ENCODE results near the gene GRIA1.

The GRIA1 gene

GRCh38 chr5:153467546-153467945 is 22.9 kb upstream of the GRIA1 start:
- CTCF ChIA-PET: no interaction called here
- no peak for DNase-seq (ENCODE audit: extremely low spot score)
- TF ChIP-seq CTBP1 (IDR thresholded peaks at IDR 0.05; ENCODE audit: borderline replicate concordance) (no peak), FOXK2 (IDR thresholded peaks at IDR 0.05) (no peak), PKNOX1 (IDR thresholded peaks at IDR 0.05) (no peak), L3MBTL2 (conservative IDR thresholded peaks at IDR 0.05) (no peak), SP1 (IDR thresholded peaks at IDR 0.05) (no peak), ZNF384 (IDR thresholded peaks at IDR 0.05) (no peak), FOXM1 (IDR thresholded peaks at IDR 0.05; ENCODE audit: borderline replicate concordance) (no peak), ARNT (IDR thresholded peaks at IDR 0.05) (no peak), HDGF (IDR thresholded peaks at IDR 0.05; ENCODE audit: borderline replicate concordance) (no peak), ELF4 (IDR thresholded peaks at IDR 0.05) (no peak), FOXA1 (IDR thresholded peaks at IDR 0.05) (no peak), BHLHE40 (IDR thresholded peaks at IDR 0.05; ENCODE audit: borderline replicate concordance) (no peak), SUZ12 (IDR thresholded peaks at IDR 0.05) (no peak), NFRKB (IDR thresholded peaks at IDR 0.05) (no peak), TARDBP (IDR thresholded peaks at IDR 0.05) (no peak), LEF1 (IDR thresholded peaks at IDR 0.05; ENCODE audit: borderline replicate concordance) (no peak)
- POLR2A ChIA-PET: no interaction called here

- no peak for DNase-seq (ENCODE audit: extremely low spot score)
- CTCF ChIA-PET: no interaction called here
- POLR2A ChIA-PET: no interaction called here
Observed at GRCh38 chr5:153469423-153469822, 21.0 kb upstream of the GRIA1 start.

GRCh38 chr5:153470736-153471135 is 19.7 kb upstream of the GRIA1 start:
- TF ChIP-seq ARNT (IDR thresholded peaks at IDR 0.05) (no peak), PKNOX1 (IDR thresholded peaks at IDR 0.05) (no peak), CTBP1 (IDR thresholded peaks at IDR 0.05; ENCODE audit: borderline replicate concordance) (no peak), FOXA1 (IDR thresholded peaks at IDR 0.05) (no peak), ZNF384 (IDR thresholded peaks at IDR 0.05) (no peak), SUZ12 (IDR thresholded peaks at IDR 0.05) (no peak), HDGF (IDR thresholded peaks at IDR 0.05; ENCODE audit: borderline replicate concordance) (no peak)
- DNase-seq (ENCODE audit: extremely low spot score): no peak
- CTCF ChIA-PET: no interaction called here
- POLR2A ChIA-PET: no interaction called here

More at GRCh38 chr5:153469423-153469822, 21.0 kb upstream of the GRIA1 start:
- TF ChIP-seq ZNF384 (IDR thresholded peaks at IDR 0.05) (no peak), TARDBP (IDR thresholded peaks at IDR 0.05) (no peak), NFRKB (IDR thresholded peaks at IDR 0.05) (no peak), LEF1 (IDR thresholded peaks at IDR 0.05; ENCODE audit: borderline replicate concordance) (no peak), FOXK2 (IDR thresholded peaks at IDR 0.05) (no peak), PKNOX1 (IDR thresholded peaks at IDR 0.05) (no peak), FOXM1 (IDR thresholded peaks at IDR 0.05; ENCODE audit: borderline replicate concordance) (no peak), L3MBTL2 (conservative IDR thresholded peaks at IDR 0.05) (no peak), FOXA1 (IDR thresholded peaks at IDR 0.05) (no peak), SP1 (IDR thresholded peaks at IDR 0.05) (no peak), CTBP1 (IDR thresholded peaks at IDR 0.05; ENCODE audit: borderline replicate concordance) (no peak), ELF4 (IDR thresholded peaks at IDR 0.05) (no peak), HDGF (IDR thresholded peaks at IDR 0.05; ENCODE audit: borderline replicate concordance) (no peak), SUZ12 (IDR thresholded peaks at IDR 0.05) (no peak), BHLHE40 (IDR thresholded peaks at IDR 0.05; ENCODE audit: borderline replicate concordance) (no peak), ARNT (IDR thresholded peaks at IDR 0.05) (no peak)

GRCh38 chr5:153476767-153477166 is 13.7 kb upstream of the GRIA1 start:
- DNase-seq (ENCODE audit: extremely low spot score): no peak
- TF ChIP-seq TARDBP (IDR thresholded peaks at IDR 0.05) (no peak), SUZ12 (IDR thresholded peaks at IDR 0.05) (no peak), LEF1 (IDR thresholded peaks at IDR 0.05; ENCODE audit: borderline replicate concordance) (no peak), L3MBTL2 (conservative IDR thresholded peaks at IDR 0.05) (no peak)
- CTCF ChIA-PET: no interaction called here
- POLR2A ChIA-PET: no interaction called here

GRCh38 chr5:153480401-153480800 is 10.1 kb upstream of the GRIA1 start:
- ChIA-PET CTCF (no interaction called here), POLR2A (no interaction called here)
- DNase-seq (ENCODE audit: extremely low spot score): no peak
- no peak for TF ChIP-seq ZNF384 (IDR thresholded peaks at IDR 0.05)
- no peak for TF ChIP-seq SUZ12 (IDR thresholded peaks at IDR 0.05)
- no peak for TF ChIP-seq FOXA1 (IDR thresholded peaks at IDR 0.05)
- no peak for TF ChIP-seq ELF4 (IDR thresholded peaks at IDR 0.05)
- TF ChIP-seq LEF1 (IDR thresholded peaks at IDR 0.05; ENCODE audit: borderline replicate concordance): no peak
- TF ChIP-seq SP1 (IDR thresholded peaks at IDR 0.05): no peak
- TF ChIP-seq HDGF (IDR thresholded peaks at IDR 0.05; ENCODE audit: borderline replicate concordance): no peak
- no peak for TF ChIP-seq L3MBTL2 (conservative IDR thresholded peaks at IDR 0.05)
- no peak for TF ChIP-seq CTBP1 (IDR thresholded peaks at IDR 0.05; ENCODE audit: borderline replicate concordance)
- no peak for TF ChIP-seq BHLHE40 (IDR thresholded peaks at IDR 0.05; ENCODE audit: borderline replicate concordance)
- TF ChIP-seq TARDBP (IDR thresholded peaks at IDR 0.05): no peak
- TF ChIP-seq FOXK2 (IDR thresholded peaks at IDR 0.05): no peak
- no peak for TF ChIP-seq NFRKB (IDR thresholded peaks at IDR 0.05)
- no peak for TF ChIP-seq ARNT (IDR thresholded peaks at IDR 0.05)
- no peak for TF ChIP-seq FOXM1 (IDR thresholded peaks at IDR 0.05; ENCODE audit: borderline replicate concordance)
- no peak for TF ChIP-seq PKNOX1 (IDR thresholded peaks at IDR 0.05)

- DNase-seq (ENCODE audit: extremely low spot score): no peak
- no peak for TF ChIP-seq PKNOX1 (IDR thresholded peaks at IDR 0.05)
- TF ChIP-seq BHLHE40 (IDR thresholded peaks at IDR 0.05; ENCODE audit: borderline replicate concordance): no peak
- ChIA-PET POLR2A (no interaction called here), CTCF (no interaction called here)
Observed at GRCh38 chr5:153483482-153483881, 7.0 kb upstream of the GRIA1 start.

All from HEK293T (cell line).